Measurements from ENCODE around the gene KDM4C. TPM values are rescaled to one million over a fixed set of nuclear protein-coding genes. Genes with fewer than 3 reads are reported as not detected.

Gene KDM4C
- total RNA-seq, 1 donor from 2014 or later: 57.4 TPM

DNA sequence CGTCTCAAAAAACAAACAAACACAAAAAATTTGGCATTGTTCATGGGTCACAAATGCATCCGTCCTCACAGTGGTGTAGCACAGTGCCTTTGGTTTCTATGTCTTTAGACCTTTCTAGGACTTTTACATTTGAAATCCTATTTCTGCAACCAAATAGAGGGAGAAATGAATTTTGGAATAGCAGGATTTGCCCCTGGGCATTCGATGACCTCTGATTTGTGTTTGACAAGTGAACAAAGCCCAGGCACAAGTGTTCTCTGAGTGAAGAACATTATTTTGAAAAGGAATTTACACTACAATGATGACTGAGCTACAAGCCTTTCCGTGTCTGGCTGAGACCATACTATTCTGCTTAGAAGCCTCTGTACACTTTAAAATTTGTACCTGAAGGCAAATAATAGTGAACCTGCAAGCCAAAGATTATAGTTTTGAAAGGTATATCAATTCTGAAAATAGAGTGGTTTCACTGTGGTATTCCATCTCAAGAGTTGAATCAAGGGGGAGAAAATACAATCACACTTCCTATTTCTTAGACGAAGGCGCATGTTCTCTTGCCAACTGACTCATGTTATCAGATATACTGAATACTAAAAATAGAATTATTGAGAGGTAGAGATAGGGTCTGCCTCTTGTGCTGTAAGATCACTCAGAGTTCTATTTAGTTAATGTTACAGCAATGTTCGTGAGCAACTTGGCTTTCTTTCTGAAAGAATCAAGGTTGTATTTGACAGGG is 297.6 kb downstream of the KDM4C start:
- no peak for DNase-seq

DNA sequence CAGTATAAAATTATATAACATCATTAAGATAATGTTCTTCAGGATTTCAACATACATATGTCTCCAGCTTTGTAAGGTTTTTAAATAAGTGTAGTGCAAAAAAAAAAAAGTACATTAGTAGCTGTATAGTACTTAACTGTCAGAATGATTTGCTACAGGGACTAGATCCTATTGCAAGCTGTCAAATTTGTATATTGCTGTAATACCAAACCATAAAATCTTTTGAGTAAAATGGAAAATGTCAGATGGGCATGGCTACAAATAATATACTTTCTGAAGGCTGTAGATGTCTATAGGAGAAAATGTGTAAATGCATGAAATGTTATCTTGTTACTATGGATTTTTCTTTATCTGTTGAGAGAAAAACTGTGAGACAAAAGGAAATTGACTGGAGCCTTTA is 298.5 kb downstream of the KDM4C start:
- no peak for DNase-seq

- no peak for DNase-seq
Measured at GRCh38 chr9:7058473-7058872, 300.7 kb downstream of the KDM4C start.

DNA sequence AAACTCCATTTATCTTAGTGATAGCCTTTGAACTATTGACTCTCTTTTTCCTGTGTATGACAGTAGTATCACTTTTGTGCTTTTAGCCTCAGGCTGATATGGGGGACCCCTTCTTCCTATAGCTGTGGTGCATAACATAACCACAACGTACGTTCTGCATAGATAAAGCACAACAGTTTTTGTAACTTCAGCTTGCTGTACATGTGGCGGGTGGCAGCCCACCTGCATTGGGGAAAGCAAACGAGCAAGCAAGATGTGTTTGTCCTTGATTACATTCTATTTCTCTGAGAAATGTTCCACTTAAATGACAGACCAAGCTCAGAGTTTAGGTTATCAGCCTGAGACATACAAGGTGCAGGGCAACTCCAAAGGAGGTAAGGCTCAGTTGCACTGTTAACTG is 309.4 kb downstream of the KDM4C start:
- no peak for DNase-seq

DNA sequence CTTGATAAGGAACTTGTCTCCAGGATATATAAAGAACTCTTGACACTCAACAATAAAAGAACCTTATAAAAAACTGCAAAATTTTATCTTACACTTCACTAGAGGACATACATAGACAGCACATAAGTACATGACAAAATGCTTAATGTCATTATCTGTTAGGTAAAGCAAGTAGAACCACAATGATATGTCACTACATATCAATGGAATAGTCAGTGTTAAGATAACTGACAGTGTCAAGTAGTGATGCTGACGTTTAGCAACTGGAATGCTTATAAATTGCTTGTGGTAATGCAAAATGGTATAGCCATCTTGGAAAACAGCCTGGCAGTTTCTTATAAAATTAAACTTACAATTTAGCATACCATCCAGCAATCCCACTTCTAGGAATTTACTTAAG is 314.1 kb downstream of the KDM4C start:
- DNase-seq: no peak

GRCh38 chr9:7073706-7074105 is 315.9 kb downstream of the KDM4C start:
- DNase-seq: no peak

DNA sequence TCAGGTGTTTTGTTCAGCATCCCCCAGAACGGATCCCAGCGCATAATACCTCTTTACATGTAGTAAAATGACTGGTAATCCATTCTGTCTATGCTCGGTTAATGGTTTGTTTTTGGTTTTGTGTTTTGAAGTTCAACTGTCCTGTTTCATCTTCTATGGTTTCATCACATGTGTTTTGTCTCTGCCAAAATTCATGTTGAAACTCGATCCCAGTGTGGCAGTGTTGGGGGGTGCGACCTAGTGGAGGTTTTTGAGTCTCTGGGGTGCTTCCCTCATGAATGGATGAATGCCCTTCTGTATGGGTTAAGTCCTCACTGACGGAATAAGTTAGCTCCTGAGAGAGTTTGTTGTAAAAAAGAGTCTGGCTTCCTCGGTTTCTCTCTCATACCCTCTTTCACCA is 317.4 kb downstream of the KDM4C start:
- no peak for DNase-seq

- DNase-seq: no peak
Measured at GRCh38 chr9:7079051-7079450, 321.3 kb downstream of the KDM4C start.

DNA sequence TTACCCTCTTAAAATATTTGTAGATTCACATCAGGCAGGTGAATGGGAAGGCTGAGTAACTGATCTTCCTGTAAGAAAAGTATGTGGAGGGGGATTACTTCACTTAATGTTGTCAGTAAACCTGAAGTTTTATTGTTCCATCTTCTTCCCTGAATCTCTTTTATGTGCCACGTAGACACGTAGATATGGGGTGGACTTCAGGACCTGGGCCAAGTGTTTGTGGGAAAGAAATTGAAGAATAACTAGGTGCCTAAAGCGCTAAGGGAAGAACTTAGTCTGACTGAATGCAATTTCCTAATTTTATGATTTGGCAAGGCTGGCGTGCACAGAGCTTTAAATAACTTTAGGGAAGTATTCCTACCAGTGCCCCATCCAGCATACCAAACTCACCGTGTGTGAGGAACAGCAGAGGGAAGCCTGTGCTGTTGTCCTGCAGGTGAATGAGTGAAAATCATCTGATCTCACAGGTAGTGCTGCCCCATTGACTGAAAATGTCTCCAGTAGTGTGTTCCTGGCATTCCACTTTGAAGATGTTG is 323.4 kb downstream of the KDM4C start:
- DNase-seq: no peak

DNA sequence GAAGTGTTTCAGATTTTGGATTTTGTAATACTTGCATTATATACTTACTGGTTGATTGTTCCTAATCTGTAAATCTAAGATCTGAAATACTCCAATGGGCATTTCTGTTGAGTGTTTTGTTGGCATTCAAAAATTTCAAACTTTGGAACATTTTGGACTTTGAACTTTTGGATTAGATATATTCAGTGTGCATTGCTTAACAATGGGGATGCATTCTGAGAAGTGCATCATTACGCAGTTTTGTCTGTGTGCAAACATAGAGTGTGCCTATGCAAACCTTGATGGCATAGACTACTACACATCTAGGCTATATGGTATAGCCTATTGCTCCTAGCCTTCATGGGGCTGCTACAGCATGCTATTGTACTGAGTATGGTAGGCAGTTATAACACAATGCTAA is 325.4 kb downstream of the KDM4C start:
- DNase-seq: no peak

- no peak for DNase-seq
Measured at GRCh38 chr9:7085357-7085756, 327.6 kb downstream of the KDM4C start.

DNA sequence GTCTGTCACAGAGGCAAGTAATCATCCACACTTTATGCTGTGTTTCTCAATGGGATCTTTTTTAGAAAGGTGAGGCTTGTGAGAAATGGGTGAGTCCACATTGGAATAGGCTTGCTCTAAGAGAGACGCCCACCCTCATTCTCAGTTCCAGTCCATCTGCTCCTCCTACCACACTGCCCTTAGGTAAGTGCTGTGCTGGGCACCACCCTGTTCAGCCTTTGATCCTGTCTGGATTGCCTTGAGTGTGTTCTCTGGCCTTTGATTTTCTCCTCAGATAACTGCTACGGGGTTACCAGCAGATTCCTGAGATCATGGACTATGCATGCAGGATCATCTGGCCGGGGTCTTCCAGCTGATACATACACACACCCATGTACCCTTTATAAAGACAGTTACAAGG is 328.6 kb downstream of the KDM4C start:
- DNase-seq: no peak

DNA sequence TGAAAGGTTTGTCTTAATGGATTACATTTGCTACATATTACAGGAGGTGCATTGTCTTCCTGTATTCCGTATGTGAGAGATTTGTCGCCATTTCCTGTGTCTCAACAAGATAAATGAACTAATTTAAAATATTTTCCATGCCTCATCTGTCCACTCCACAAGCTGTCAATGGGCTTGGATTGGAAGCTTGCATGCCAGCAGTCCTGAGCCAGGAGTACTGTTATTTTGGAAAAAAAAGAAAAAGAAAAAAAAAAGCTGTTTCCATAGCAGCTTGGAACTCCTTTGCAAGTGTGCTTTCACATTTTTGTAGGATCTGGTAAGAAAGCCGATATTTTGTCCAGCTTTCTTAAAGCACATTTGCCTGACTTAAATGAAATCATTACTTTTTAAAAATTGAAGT is 330.8 kb downstream of the KDM4C start:
- DNase-seq: no peak

DNA sequence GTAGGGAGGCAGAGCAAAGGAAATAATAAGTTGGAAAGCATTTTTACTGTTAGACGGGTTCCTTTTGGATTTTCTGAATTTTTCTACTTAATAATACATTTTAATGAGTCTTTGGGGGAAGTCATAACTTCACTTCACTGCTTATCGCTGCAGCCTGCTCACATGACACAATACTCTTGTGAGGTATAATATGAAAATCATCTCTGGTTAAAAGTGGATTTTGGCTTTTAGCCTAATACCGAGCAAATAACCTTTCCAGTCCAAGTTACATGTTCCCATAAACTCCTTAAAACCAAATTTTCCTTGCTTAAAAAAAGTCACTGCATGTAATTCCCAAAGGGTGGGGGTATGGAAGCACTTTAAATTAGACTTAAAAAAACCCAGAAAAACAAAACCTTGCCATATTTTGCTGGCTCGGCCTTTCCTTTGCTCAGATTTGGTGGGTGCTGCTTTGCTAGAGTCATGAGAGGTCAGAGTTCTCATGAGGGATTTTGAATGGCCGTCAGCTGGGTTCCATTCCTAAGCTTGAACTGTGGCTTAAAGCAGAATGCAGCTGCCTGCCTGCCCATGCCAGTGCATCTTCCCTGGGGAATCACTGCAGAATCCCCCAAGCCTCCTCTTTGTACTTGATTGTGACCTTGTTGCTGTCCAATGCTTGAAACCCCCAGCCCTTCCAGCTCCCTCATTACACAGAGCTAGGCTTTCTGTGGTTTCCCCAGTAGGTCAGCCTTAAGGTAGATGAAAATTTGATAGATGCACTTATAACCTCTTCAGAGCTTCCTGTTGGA is 331.8 kb downstream of the KDM4C start:
- DNase-seq: no peak

DNA sequence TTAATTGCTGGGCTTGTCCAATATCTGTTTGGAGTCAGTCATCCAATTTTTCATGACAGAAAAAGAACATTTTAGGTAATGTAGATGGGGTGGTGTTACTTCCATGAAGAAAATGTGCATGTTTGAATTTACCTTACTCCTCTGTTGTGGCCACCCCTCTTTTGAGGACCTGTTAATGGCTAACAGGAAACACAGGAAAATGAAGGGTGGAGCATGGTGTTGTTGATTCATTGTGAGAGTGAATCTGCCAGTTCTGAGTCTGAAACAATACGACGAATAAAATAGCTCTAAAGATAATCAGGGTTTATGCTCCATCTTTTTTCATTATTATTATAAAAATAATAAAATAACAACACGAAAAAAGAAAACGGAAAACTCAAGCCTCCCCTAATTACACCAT is 335.3 kb downstream of the KDM4C start:
- no peak for DNase-seq

DNA sequence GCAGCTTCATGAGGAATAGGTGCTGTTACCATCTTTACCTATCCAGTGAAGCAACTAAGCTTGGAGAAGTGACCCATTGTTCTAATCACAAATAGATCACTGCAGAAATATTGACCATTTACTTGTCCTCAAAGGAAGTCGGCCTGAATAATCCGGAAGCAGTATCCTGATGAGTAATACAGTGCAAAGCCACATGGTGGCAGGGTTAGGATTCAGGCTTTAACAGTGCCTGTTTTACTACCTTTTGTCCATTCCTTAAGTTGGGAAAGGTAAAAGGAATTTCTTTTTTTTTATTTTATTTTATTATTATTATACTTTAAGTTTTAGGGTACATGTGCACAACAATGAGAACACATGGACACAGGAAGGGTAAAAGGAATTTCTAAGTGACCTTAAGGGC is 336.3 kb downstream of the KDM4C start:
- DNase-seq: no peak

DNA sequence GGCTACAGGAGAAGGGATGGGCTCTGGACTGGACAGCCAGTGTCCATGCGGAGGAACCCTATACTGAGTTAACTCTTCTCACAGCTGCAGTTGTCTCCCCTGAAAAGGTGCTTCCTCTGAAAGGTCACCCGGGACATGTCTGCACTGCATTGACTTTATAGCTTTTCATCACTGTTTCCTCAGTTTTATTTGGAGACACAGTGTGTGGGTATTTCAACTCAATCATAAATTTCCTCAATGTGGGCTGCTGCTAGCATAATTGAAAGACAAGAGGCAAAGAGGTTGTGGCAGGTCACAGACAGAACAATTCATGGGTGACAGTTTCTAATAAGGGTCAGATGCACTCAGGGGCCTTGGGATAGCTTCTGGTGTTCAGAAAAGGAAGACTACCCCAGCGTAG is 336.8 kb downstream of the KDM4C start:
- DNase-seq: no peak

DNA sequence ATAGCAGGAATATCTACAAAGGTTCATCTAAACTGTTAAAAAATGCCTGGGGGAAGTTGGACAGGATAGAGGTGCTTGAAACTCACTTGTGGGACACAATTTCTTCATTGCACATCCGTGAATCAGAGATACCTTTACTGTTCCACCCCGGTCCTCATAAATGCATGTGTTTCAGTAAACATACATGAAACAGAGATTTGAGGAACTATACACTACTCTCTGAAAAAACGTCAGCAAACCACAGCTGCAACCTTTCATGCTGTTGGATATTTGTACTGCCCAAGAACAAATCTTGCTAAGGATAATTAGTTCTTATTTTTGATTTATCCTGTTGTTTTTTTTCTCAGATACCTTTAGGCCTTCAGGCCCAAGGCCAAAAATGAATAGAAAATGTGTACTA is 337.3 kb downstream of the KDM4C start:
- no peak for DNase-seq

DNA sequence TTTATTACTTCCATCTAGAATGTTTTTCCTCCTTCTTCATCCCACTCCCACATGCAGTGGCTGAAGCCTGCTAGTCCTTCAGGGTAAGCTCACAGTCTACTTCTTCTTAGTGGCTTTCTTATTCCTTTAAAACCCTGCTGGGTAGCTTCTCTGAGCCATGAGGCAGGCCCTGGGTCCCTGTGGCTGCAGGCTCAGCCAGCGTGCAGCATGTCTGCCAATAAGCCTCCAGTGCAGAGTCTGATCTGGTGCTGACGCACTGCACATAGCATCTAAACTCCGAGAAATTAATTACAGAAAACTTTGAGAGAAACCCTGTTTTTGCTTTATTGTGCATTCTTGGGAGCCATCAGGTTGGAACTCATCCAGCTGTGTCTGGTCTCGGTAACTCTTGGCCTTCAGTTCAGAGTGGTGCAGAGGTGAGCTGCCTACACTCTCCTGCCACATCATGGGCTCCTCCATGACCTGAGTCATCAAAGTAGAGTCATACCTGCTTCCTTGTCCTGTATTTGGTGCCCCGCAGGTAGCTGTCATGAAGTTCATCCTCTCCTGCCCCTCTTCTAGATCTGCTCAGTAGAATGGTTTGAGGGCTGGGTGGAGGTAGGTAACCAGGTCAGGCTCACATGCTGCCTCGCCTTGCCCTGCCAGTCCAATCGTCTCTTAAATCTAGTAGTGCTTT is 339.4 kb downstream of the KDM4C start:
- no peak for DNase-seq

DNA sequence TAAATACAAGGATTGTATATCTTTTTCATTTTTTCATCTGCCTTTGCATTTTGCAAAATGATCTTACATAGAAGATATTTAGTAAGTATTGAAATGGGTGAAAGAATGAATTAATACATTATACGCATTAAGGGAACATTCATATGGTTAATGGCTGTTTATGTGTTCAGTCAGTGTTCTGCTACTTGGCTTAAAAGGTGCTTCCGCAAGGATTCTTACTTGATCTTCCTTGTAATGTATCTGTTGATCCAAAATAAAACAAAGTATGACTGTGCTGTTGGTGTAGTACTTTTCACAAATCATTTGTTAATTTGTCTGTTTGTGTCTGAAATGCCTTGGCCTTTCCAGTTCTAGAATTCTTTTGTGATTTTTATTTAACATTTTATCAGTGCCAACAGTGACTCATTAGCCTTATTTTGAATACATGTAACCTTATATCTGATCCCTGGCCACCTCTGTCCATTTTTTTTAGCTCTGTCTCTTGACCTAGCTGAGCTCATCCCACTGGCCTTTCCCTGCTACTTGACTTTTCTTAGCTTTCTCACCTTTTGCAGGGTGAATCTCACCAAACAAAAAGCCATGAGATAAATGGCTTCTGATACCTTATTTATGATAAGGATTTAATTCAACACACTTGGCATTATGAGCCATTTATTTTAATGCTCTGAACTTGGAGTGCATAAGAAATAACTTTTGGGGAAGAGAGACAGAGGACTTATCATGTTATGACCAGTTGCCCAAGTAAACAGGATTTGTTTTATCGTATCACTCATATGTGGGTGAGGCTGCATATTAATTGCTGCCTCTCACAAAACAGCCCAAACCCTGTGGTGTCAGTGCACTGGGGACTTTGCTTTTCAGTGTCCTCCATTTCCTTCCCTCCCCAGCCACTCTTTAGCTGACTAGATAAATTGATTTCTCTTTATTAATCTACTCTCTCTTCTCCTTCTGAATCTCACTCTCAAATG is 340.3 kb downstream of the KDM4C start:
- DNase-seq: no peak

GRCh38 chr9:7103367-7103766 is 345.6 kb downstream of the KDM4C start:
- no peak for DNase-seq

DNA sequence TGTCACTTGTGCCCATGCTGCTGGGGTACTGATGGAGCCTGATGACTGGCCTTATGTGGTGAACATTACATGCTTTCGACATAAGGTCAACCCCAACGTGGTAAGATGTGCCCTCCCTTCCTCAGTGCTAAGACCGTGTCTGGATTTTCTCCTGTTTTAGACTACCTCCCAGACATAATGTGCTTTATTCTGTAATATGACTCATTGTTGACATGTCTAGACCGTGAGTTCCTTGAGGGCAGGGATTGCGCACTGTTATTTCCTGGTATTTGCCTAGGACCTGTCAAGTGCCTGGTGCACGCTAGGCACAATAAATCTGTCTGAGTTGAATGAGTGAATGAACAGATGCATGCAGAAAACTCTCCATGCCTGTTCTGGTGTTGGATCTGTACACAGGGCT is 346.0 kb downstream of the KDM4C start:
- no peak for DNase-seq
